Measurements from ENCODE around the gene EML5. TPM values are rescaled to one million over a fixed set of nuclear protein-coding genes. Genes with fewer than 3 reads are reported as not detected.

Gene EML5
- total RNA-seq, 1 experiment from 2014 or later, result 0.66 TPM

GRCh38 chr14:88599761-88600439, 192.9 kb downstream of the EML5 start:
- intact Hi-C loops (cut with micrococcal nuclease), result no loop called here
- no peak overlapping the region for H3K4me3 ChIP-seq (ENCODE audit: low read length)
- H3K79me2 ChIP-seq (ENCODE audit: low read length), result no peaks in the 10 kb centered on the region
- H2AFZ ChIP-seq (ENCODE audit: low read length), result no peak overlapping the region
- no peaks in the 10 kb centered on the region for H3K4me1 ChIP-seq (ENCODE audit: insufficient read depth, low read length)
- ChIA-PET CTCF (no interaction called here), POLR2A (ENCODE audit: unreplicated experiment) (no interaction called here)
- ATAC-seq, result no peak
- DNase-seq, result no peak
- H3K27ac ChIP-seq (ENCODE audit: low read length), result no peak overlapping the region
- H3K36me3 ChIP-seq (ENCODE audit: low read depth, low read length), result peaks cover 67% of the 10 kb centered on the region
- TF ChIP-seq EZH2phosphoT487 (IDR thresholded peaks at IDR 0.05; ENCODE audit: borderline replicate concordance, low read length) (no peak), EZH2 (IDR thresholded peaks at IDR 0.05; ENCODE audit: low read length, unreplicated experiment) (no peak), CTCF (conservative IDR thresholded peaks at IDR 0.05; ENCODE audit: low read depth, low read length) (no peak)
- H3F3A ChIP-seq (ENCODE audit: low read length, unreplicated experiment), result no peaks in the 10 kb centered on the region
- H3K9ac ChIP-seq (ENCODE audit: low read length), result no peak overlapping the region
- BruUV-seq (replicated peaks), result no TSS peak
- no peaks in the 10 kb centered on the region for H3K9me2 ChIP-seq (replicated peaks; ENCODE audit: low read length)
- no peaks in the 10 kb centered on the region for H3K27me3 ChIP-seq (ENCODE audit: low read length)
- no peak overlapping the region for H3K4me2 ChIP-seq (ENCODE audit: low read length)
- H3K9me3 ChIP-seq (ENCODE audit: low read length), result no peaks in the 10 kb centered on the region
- H4K20me1 ChIP-seq (ENCODE audit: low read length), result no peaks in the 10 kb centered on the region

GRCh38 chr14:88599326-88599725, 193.4 kb downstream of the EML5 start:
- ChIA-PET CTCF (no interaction called here), POLR2A (ENCODE audit: unreplicated experiment) (no interaction called here)
- no peak overlapping the region for H2AFZ ChIP-seq (ENCODE audit: low read length)
- H3K27me3 ChIP-seq (ENCODE audit: low read length), result no peaks in the 10 kb centered on the region
- TF ChIP-seq CTCF (conservative IDR thresholded peaks at IDR 0.05; ENCODE audit: low read depth, low read length) (no peak), EZH2phosphoT487 (IDR thresholded peaks at IDR 0.05; ENCODE audit: borderline replicate concordance, low read length) (no peak), EZH2 (IDR thresholded peaks at IDR 0.05; ENCODE audit: low read length, unreplicated experiment) (no peak)
- H3K4me2 ChIP-seq (ENCODE audit: low read length), result no peak overlapping the region
- no peaks in the 10 kb centered on the region for H3K79me2 ChIP-seq (ENCODE audit: low read length)
- no peaks in the 10 kb centered on the region for H3K4me1 ChIP-seq (ENCODE audit: insufficient read depth, low read length)
- H4K20me1 ChIP-seq (ENCODE audit: low read length), result no peaks in the 10 kb centered on the region
- no peak overlapping the region for H3K9ac ChIP-seq (ENCODE audit: low read length)
- BruUV-seq (replicated peaks), result no TSS peak
- no peaks in the 10 kb centered on the region for H3K9me2 ChIP-seq (replicated peaks; ENCODE audit: low read length)
- intact Hi-C loops (cut with micrococcal nuclease), result no loop called here
- H3K9me3 ChIP-seq (ENCODE audit: low read length), result no peaks in the 10 kb centered on the region
- no peaks in the 10 kb centered on the region for H3F3A ChIP-seq (ENCODE audit: low read length, unreplicated experiment)
- H3K36me3 ChIP-seq (ENCODE audit: low read depth, low read length), result peaks cover 66% of the 10 kb centered on the region
- no peak overlapping the region for H3K4me3 ChIP-seq (ENCODE audit: low read length)
- DNase-seq (no peak), ATAC-seq (no peak)
- no peak overlapping the region for H3K27ac ChIP-seq (ENCODE audit: low read length)

GRCh38 chr14:88598097-88598675, 194.6 kb downstream of the EML5 start:
- no peak for DNase-seq
- CTCF ChIA-PET, result no interaction called here
- intact Hi-C loops (cut with micrococcal nuclease), result no loop called here

More at GRCh38 chr14:88598097-88598675, 194.6 kb downstream of the EML5 start:
- TF ChIP-seq CTCF (conservative IDR thresholded peaks at IDR 0.05; ENCODE audit: low read depth, low read length), result no peak
- Histone ChIP-seq H3K79me2 (ENCODE audit: low read length) (no peaks in the 10 kb centered on the region), H3K27me3 (ENCODE audit: low read length) (no peaks in the 10 kb centered on the region), H3F3A (ENCODE audit: low read length, unreplicated experiment) (no peaks in the 10 kb centered on the region), H3K36me3 (ENCODE audit: low read depth, low read length) (peaks cover 63% of the 10 kb centered on the region), H3K4me1 (ENCODE audit: insufficient read depth, low read length) (no peaks in the 10 kb centered on the region), H3K9me2 (replicated peaks; ENCODE audit: low read length) (no peaks in the 10 kb centered on the region), H2AFZ (ENCODE audit: low read length) (no peak overlapping the region), H3K4me2 (ENCODE audit: low read length) (no peak overlapping the region), H3K4me3 (ENCODE audit: low read length) (no peak overlapping the region), H3K27ac (ENCODE audit: low read length) (no peak overlapping the region), H3K9ac (ENCODE audit: low read length) (no peak overlapping the region), H4K20me1 (ENCODE audit: low read length) (no peaks in the 10 kb centered on the region), H3K9me3 (ENCODE audit: low read length) (no peaks in the 10 kb centered on the region)
- no peak for ATAC-seq
- no TSS peak for BruUV-seq (replicated peaks)
- POLR2A ChIA-PET (ENCODE audit: unreplicated experiment), result no interaction called here
